H1 (cell line): ENCODE data around the gene PXMP4. TPM values are rescaled to one million over a fixed set of nuclear protein-coding genes. Genes with fewer than 3 reads are reported as not detected.

ENCODE experiments used
- PHF8 ChIP-seq: fragments of 200-600 bp; sonication (generic); conservative IDR thresholded peaks from 2 replicates; pipeline ENCODE4 v1.7.1; 2012; ENCODE audit warnings: low read depth, mild to moderate bottlenecking, inconsistent platforms, low read length, moderate library complexity
- polyA plus RNA-seq, 7 experiments: library from polyadenylated mRNA; depleted of rRNA in 3 of 7; stranded (reverse) in 5 of 7; unstranded in 2 of 7; fragments of >200 nt in 5 of 7; fragments of 200-250 nt in 2 of 7; gene quantifications; 1 replicate in 5 of 7; 2 replicates in 1 of 7; 4 replicates in 1 of 7; pipeline versions ENCODE4 v1.2.1 to v1.2.3, GENCODE V29; 2011 to 2013; ENCODE audit warnings: missing spikeins in 2 of 7, mixed read lengths in 2 of 7
- total RNA-seq: library from RNA; stranded (reverse); fragmentation: NEBNext Ultra II Directional; extraction: Animal tissue kit (Norgen Biotek cat#: 25700); gene quantifications from 2 replicates; pipeline ENCODE4 v1.2.1, GENCODE V29; 2021

PXMP4 gene
- total and polyA plus RNA-seq, 2 of the 8 experiments (the other 6 are each of a cell fraction or from before 2014, with no cell fraction given) = 3.3 to 3.4 TPM

DNA sequence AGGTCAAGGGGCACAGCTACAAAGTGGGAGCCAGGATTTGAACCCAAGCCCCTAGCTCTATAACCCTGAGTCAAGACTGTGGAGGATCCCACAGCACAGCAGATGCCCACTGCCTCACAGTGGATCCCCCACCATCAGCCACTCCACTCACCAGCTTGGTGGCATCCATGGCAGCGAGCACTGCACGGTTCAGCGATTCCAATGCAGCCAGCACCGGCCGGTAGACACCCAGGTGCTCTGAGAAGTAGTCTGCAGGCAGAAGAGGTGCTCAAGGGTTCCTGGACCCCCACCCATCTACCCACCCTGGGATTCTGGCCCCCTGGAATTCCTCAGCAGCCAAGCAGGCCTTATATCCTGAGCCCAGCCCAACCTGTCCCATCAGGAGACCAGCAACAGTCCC lies 50.9 kb downstream of the PXMP4 start (continued):
- TF ChIP-seq PHF8 = no peak
- TF ChIP-seq, all 59 proteins: peak for 0
